Stimulated activated CD8-positive, alpha-beta memory T cell treated with anti-CD3 and anti-CD28 coated beads, Interleukin-2, amount 100 ng/mL, for 1 hour (primary cell): ENCODE data around the gene TAF4B.
"Not testable (repeated sequence)": the region's sequence is repeated elsewhere in the genome, so short reads cannot be mapped to it uniquely, and the experiment has no call there.

Experiments used
- DNase-seq, 2 donors: peaks; one replicate each; pipeline ENCODE4 v3.0.0-alpha.2; 2020; ENCODE audit warnings: low read depth in 2 of 2

TAF4B gene

DNA sequence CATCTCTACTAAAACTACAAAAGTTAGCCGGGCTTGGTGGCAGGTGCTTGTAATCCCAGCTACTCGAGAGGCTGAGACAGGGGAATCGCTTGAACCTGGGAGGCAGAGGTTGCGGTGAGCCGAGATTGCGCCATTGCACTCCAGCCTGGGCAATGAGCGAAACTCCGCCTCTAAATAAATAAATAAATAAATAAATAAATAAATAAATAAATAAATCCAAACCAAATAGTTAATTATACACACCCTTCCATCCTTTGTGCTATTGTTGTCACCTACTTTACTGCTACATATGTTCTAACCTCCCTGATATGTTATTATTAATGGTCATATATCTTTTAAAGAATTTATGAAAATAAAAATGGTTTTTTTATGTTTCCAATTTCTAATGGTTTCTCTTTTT, 155.3 kb downstream of the TAF4B start:
- DNase-seq = not testable (repeated sequence)

GRCh38 chr18:26383454-26384270, 157.4 kb downstream of the TAF4B start:
- DNase-seq = no peak

DNA sequence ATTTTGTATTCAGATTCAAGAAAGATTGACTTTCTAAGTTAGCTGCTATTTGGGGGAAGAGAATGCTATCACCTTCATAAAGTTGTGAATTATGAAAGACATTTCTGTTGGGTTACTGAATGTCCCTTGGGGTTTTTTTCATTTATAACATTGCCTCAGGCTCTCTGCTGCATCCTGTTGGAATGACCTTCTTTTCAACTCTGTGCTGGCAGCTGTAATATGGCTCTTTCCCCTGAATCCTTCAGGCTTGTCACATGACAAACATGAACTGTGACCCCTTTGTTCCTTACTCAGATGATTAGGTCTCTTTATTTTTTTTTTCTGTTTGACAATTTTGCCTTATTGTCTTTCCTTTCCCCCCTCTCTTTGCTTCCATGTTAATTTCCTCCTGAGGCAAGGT, 159.8 kb downstream of the TAF4B start:
- no peak for DNase-seq

- DNase-seq = no peak
Measured at GRCh38 chr18:26386441-26386840, 160.2 kb downstream of the TAF4B start.

GRCh38 chr18:26394047-26394654, 167.9 kb downstream of the TAF4B start:
- DNase-seq = no peak

- no peak for DNase-seq
Measured at GRCh38 chr18:26397019-26397418, 170.8 kb downstream of the TAF4B start.

DNA sequence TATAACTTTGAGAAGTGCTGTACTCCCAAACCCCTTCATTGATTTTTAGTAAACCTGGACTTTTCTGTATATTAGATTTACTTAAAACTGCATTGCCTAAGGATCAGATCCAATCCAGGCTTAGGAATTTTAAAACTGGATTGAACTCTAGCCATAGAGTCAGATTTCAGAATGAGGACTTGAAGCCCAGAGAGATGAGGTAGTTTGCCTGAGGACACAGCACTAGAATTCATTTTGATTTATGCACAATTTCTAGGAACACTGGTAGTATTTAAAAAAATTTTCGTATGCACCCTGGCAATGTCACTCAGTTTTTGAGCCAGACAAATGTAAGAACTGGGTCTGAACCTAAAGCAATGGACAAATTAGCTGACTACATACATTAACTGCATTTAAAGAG, 177.2 kb downstream of the TAF4B start:
- no peak for DNase-seq

DNA sequence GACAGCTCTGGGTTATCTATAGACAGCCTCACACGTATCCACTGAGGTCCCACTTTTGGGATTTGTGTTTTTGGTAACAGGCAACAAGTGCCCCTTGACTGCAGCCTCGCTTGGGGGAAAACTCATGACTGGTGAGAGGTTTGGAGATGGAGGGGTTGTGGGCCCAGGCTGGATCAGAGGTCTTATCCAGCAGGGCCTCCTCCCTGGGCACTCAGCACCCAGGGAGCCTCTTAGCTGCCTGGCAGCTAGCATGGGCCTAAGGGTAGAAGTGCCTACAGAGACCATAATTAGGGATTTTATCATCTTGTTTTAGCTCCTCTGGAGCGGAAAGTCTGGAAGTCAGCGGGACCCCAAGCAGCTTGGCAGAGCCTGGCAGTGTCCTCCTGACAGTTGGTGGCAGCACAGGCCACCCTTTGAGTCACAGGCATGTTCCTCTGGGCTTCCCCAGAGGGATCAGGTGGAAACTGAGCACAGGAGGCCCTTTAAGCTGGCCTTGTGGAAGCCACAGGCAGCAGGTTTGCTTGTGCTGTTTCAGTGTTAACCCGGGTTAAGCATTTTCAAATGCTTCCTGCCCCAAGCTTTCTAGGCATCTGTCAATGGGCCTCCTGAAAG, 179.1 kb downstream of the TAF4B start:
- no peak for DNase-seq

DNA sequence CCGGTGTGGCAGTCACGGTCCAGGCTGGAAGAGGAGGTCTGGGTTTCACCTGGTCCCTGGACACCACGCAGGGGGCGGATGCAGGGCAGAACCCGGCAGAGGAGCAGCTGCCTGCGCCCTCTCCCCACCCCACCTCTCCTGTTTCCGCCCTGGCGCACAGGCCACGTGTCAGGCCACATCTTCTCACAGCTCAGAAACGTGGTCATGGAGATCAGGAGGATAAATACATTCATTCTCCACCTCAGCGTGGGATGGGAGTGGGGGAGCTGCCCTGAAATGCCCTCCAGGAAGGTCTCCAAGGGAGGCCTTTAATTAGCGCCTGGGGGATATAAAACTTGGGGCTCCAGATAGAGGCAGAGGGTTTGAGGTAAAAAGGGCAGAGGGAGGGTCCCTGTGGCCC, 180.1 kb downstream of the TAF4B start:
- no peak for DNase-seq

GRCh38 chr18:26406854-26407517, 180.7 kb downstream of the TAF4B start:
- no peak for DNase-seq

- DNase-seq = no peak
Measured at GRCh38 chr18:26407736-26408601, 181.7 kb downstream of the TAF4B start.

GRCh38 chr18:26409091-26409490, 182.8 kb downstream of the TAF4B start:
- no peak for DNase-seq

GRCh38 chr18:26414901-26415440, 188.7 kb downstream of the TAF4B start:
- DNase-seq = no peak

GRCh38 chr18:26415631-26416030, 189.4 kb downstream of the TAF4B start:
- no peak for DNase-seq

DNA sequence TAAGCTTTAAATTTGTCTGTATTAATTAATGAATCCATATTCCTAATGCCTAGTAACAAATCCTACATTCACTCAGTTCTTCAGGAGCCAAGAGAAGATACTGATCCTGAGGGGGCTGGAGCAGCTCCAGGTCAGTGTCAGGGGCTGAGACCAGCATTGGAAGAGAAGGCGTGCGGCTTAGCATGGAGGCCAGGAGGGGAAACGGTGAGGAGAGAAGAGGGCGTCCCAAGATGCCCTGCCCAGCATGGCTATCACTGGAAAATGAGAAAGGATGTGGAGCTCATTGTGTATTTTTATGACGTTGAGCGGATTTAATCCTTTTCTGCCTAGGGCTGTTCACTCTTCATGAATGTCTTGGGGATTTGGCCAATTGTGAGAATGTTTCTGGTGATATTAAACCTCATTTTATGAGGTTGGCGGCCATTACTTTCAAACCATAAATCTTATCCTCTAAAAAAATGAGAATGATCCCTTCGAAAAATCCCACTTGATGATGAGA, 190.5 kb downstream of the TAF4B start:
- no peak for DNase-seq

DNA sequence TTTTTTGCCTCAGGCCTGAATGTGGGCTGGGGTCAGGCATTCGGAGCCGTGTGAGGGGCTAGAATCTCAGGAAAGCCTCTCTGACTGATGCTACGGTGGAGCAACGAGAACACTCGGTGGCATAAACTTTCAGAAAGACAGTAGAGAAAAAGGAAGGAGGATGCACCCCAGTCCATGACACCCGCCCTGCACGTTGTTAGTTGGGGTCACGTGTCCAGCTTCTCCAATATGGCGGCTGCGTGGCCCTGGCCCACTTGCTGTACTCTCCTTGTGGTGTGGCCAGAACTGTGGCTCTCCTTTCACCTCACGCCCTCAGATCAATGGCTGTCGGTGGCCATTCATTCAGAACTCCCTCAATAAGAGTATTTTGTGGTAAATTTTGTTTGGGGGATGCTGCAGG, 190.9 kb downstream of the TAF4B start:
- no peak for DNase-seq

- DNase-seq = no peak
Measured at GRCh38 chr18:26418225-26418624, 192.0 kb downstream of the TAF4B start.

DNA sequence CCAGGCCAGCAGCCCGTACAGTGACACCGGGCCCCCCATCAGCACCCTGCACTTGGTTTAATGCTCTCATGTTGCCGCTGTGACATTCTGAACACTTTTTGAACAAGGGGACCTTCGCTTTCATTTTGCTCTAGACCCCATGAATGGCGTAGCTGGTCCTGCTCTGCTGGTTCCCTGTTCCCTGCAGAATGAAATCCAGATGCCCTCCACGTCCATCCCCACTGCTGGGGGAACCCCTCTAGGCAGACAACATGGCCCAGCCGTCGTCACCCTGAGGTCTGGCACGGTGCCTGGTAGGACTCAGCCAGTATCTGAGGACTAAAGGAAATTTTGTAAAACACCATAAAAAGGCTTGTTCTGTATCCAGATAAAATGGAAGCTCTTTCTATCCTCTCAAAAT, 193.5 kb downstream of the TAF4B start:
- no peak for DNase-seq

GRCh38 chr18:26421503-26421902, 195.3 kb downstream of the TAF4B start:
- no peak for DNase-seq

DNA sequence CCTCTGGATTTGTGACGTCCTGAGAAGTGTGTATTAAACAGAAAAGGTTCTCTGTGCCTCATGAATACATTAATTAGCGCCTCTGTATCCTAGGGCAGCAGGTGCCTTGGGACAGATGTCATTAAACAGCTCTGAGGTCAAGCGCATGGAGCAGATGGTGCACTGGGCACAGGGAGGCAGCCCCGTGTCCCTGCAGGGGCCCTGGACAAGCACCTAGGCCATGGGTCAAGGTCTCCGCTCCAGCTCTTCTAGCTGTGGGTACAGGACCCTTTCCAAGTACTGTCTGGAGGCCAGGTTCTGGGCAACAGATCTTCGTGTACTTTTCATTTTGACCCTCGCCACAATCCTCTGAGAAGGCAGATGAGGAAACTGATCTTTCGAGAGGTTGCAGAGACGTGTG, 195.7 kb downstream of the TAF4B start:
- no peak for DNase-seq
